ENCODE measurements around the gene TRPM3. TPM values are rescaled to one million over a fixed set of nuclear protein-coding genes. Genes with fewer than 3 reads are reported as not detected.

Gene TRPM3
- total RNA-seq, 1 experiment from 2014 or later: 5.4 TPM

GRCh38 chr9:71001780-71002386 is 119.5 kb downstream of the TRPM3 start:
- no peak overlapping the region for H3K27ac Mint-ChIP-seq
- TF ChIP-seq CTCF (IDR thresholded peaks at IDR 0.05) (peak; percentile 85), PRRX2 (CRISPR knock-in tag; IDR thresholded peaks at IDR 0.05) (no peak)
- H3K27me3 Mint-ChIP-seq (ENCODE audit: low read depth): no peaks in the 10 kb centered on the region; the same call in 1 of the 2 replicates
- H3K36me3 Mint-ChIP-seq: peaks cover 22% of the 10 kb centered on the region
- DNase-seq (ENCODE audit: low spot score) (peak; percentile 59), ATAC-seq (peak; percentile 89)
- peaks cover 13% of the 10 kb centered on the region for H3K4me1 Mint-ChIP-seq
- ChIA-PET POLR2A (no interaction called here), CTCF (interaction anchor here (1.0 to 2.0 kb wide), 6 partner anchors 10 to 372 kb away, joined by 3 to 13 read pairs (median 3); no protein-coding TSS in a partner anchor)
- peaks cover 28% of the 10 kb centered on the region for H3K9me3 Mint-ChIP-seq
- no peak overlapping the region for H3K4me3 Mint-ChIP-seq

- Mint-ChIP-seq H3K27ac (no peak overlapping the region), H3K4me1 (peaks cover 21% of the 10 kb centered on the region), H3K9me3 (peaks cover 5% of the 10 kb centered on the region), H3K4me3 (no peak overlapping the region), H3K27me3 (ENCODE audit: low read depth) (no peaks in the 10 kb centered on the region; the same call in 1 of the 2 replicates), H3K36me3 (no peaks in the 10 kb centered on the region)
- DNase-seq (ENCODE audit: low spot score) (no peak), ATAC-seq (no peak)
- ChIA-PET CTCF (interaction anchor here (1.3 to 1.5 kb wide), 2 partner anchors 77 to 359 kb away, joined by 4 to 9 read pairs; no protein-coding TSS in a partner anchor), POLR2A (no interaction called here)
- TF ChIP-seq ELF4 (CRISPR knock-in tag; IDR thresholded peaks at IDR 0.05; ENCODE audit: low read depth): no peak
- TF ChIP-seq ESRRA (CRISPR knock-in tag; IDR thresholded peaks at IDR 0.05; ENCODE audit: borderline replicate concordance): no peak
- no peak for TF ChIP-seq FOXP1 (CRISPR knock-in tag; IDR thresholded peaks at IDR 0.05; ENCODE audit: borderline replicate concordance)
- no peak for TF ChIP-seq ZNF416 (CRISPR knock-in tag; IDR thresholded peaks at IDR 0.05)
- TF ChIP-seq PREB (CRISPR knock-in tag; IDR thresholded peaks at IDR 0.05; ENCODE audit: borderline replicate concordance): no peak
- TF ChIP-seq USF2 (CRISPR knock-in tag; IDR thresholded peaks at IDR 0.05): no peak
- TF ChIP-seq ZNF512 (CRISPR knock-in tag; IDR thresholded peaks at IDR 0.05; ENCODE audit: borderline replicate concordance): no peak
- no peak for TF ChIP-seq AFF4 (CRISPR knock-in tag; IDR thresholded peaks at IDR 0.05; ENCODE audit: borderline replicate concordance)
These were observed 122.5 kb downstream of the TRPM3 start for GRCh38 chr9:70998962-70999361.

GRCh38 chr9:70995511-70995910 is 125.9 kb downstream of the TRPM3 start:
- H3K4me3 Mint-ChIP-seq: no peak overlapping the region
- H3K27ac Mint-ChIP-seq: no peak overlapping the region
- POLR2A ChIA-PET: no interaction called here
- H3K4me1 Mint-ChIP-seq: peaks cover 16% of the 10 kb centered on the region
- ATAC-seq: no peak
- H3K27me3 Mint-ChIP-seq (ENCODE audit: low read depth): peaks cover 8% of the 10 kb centered on the region
- peaks cover 5% of the 10 kb centered on the region for H3K9me3 Mint-ChIP-seq
- H3K36me3 Mint-ChIP-seq: no peaks in the 10 kb centered on the region
- no peak for TF ChIP-seq RELA (CRISPR knock-in tag; IDR thresholded peaks at IDR 0.05; ENCODE audit: borderline replicate concordance)
- no peak for DNase-seq (ENCODE audit: low spot score)
- CTCF ChIA-PET: interaction anchor here (1.0 to 2.3 kb wide), 2 partner anchors 9 to 355 kb away, joined by 4 to 10 read pairs; no protein-coding TSS in a partner anchor

All from WTC11 (cell line).